ENCODE data around the gene GPC5. TPM values are rescaled to one million over a fixed set of nuclear protein-coding genes. Genes with fewer than 3 reads are reported as not detected.
A peak's percentile ranks its signal among the peaks of the same experiment; 100 is the strongest.

GPC5 gene
- total RNA-seq, 1 donor from 2014 or later: 10.2 TPM

- no peaks in the 10 kb centered on the region for H3K27me3 Mint-ChIP-seq (ENCODE audit: unreplicated experiment)
These were observed 640.5 kb downstream of the GPC5 start for GRCh38 chr13:92038905-92039304.

GRCh38 chr13:92042522-92042921, 644.1 kb downstream of the GPC5 start:
- Mint-ChIP-seq H3K27me3 (ENCODE audit: unreplicated experiment) (no peaks in the 10 kb centered on the region), H3K4me1 (ENCODE audit: low read depth, unreplicated experiment) (peaks cover 3% of the 10 kb centered on the region), H3K4me3 (ENCODE audit: unreplicated experiment) (no peak overlapping the region), H3K9me3 (ENCODE audit: unreplicated experiment) (no peaks in the 10 kb centered on the region), H3K27ac (ENCODE audit: unreplicated experiment) (no peak overlapping the region), H3K36me3 (ENCODE audit: unreplicated experiment) (no peaks in the 10 kb centered on the region)
- TF ChIP-seq CTCF (IDR thresholded peaks at IDR 0.05; ENCODE audit: partially characterized antibody, unreplicated experiment): no peak
- no peak for DNase-seq

More at GRCh38 chr13:92038905-92039304, 640.5 kb downstream of the GPC5 start:
- Mint-ChIP-seq H3K36me3 (ENCODE audit: unreplicated experiment) (no peaks in the 10 kb centered on the region), H3K27ac (ENCODE audit: unreplicated experiment) (no peak overlapping the region), H3K4me1 (ENCODE audit: low read depth, unreplicated experiment) (peaks cover 3% of the 10 kb centered on the region), H3K4me3 (ENCODE audit: unreplicated experiment) (no peak overlapping the region), H3K9me3 (ENCODE audit: unreplicated experiment) (no peaks in the 10 kb centered on the region)
- no peak for TF ChIP-seq CTCF (IDR thresholded peaks at IDR 0.05; ENCODE audit: partially characterized antibody, unreplicated experiment)
- DNase-seq: no peak

- no peak overlapping the region for H3K4me3 Mint-ChIP-seq (ENCODE audit: unreplicated experiment)
- no peaks in the 10 kb centered on the region for H3K9me3 Mint-ChIP-seq (ENCODE audit: unreplicated experiment)
- no peak for DNase-seq
- peaks cover 3% of the 10 kb centered on the region for H3K4me1 Mint-ChIP-seq (ENCODE audit: low read depth, unreplicated experiment)
- no peaks in the 10 kb centered on the region for H3K36me3 Mint-ChIP-seq (ENCODE audit: unreplicated experiment)
- H3K27ac Mint-ChIP-seq (ENCODE audit: unreplicated experiment): no peak overlapping the region
- no peak for TF ChIP-seq CTCF (IDR thresholded peaks at IDR 0.05; ENCODE audit: partially characterized antibody, unreplicated experiment)
- no peaks in the 10 kb centered on the region for H3K27me3 Mint-ChIP-seq (ENCODE audit: unreplicated experiment)
These were observed 645.9 kb downstream of the GPC5 start for GRCh38 chr13:92044351-92044750.

GRCh38 chr13:92054389-92054788, 656.0 kb downstream of the GPC5 start:
- peaks cover 2% of the 10 kb centered on the region for H3K4me1 Mint-ChIP-seq (ENCODE audit: low read depth, unreplicated experiment)

GRCh38 chr13:92074658-92075057, 676.2 kb downstream of the GPC5 start:
- H3K4me1 Mint-ChIP-seq (ENCODE audit: low read depth, unreplicated experiment): no peaks in the 10 kb centered on the region
- no peak overlapping the region for H3K4me3 Mint-ChIP-seq (ENCODE audit: unreplicated experiment)
- H3K27me3 Mint-ChIP-seq (ENCODE audit: unreplicated experiment): no peaks in the 10 kb centered on the region
- TF ChIP-seq CTCF (IDR thresholded peaks at IDR 0.05; ENCODE audit: partially characterized antibody, unreplicated experiment): peak; percentile 35
- H3K27ac Mint-ChIP-seq (ENCODE audit: unreplicated experiment): no peak overlapping the region
- H3K9me3 Mint-ChIP-seq (ENCODE audit: unreplicated experiment): no peaks in the 10 kb centered on the region
- DNase-seq: no peak
- H3K36me3 Mint-ChIP-seq (ENCODE audit: unreplicated experiment): no peaks in the 10 kb centered on the region

More at GRCh38 chr13:92054389-92054788, 656.0 kb downstream of the GPC5 start:
- Mint-ChIP-seq H3K27me3 (ENCODE audit: unreplicated experiment) (no peaks in the 10 kb centered on the region), H3K27ac (ENCODE audit: unreplicated experiment) (no peak overlapping the region), H3K4me3 (ENCODE audit: unreplicated experiment) (no peak overlapping the region), H3K9me3 (ENCODE audit: unreplicated experiment) (peaks cover 3% of the 10 kb centered on the region), H3K36me3 (ENCODE audit: unreplicated experiment) (peaks cover 8% of the 10 kb centered on the region)
- DNase-seq: no peak
- TF ChIP-seq CTCF (IDR thresholded peaks at IDR 0.05; ENCODE audit: partially characterized antibody, unreplicated experiment): no peak

Measured in glutamatergic neuron (in vitro differentiated cells).